ENCODE results near the gene DOCK10. TPM values are rescaled to one million over a fixed set of nuclear protein-coding genes. Genes with fewer than 3 reads are reported as not detected.

Gene DOCK10
- total and polyA plus RNA-seq, 2 donors (not counting 1 experiment from before 2014, with no cell fraction given), result 20.8 to 26.3 TPM

DNA sequence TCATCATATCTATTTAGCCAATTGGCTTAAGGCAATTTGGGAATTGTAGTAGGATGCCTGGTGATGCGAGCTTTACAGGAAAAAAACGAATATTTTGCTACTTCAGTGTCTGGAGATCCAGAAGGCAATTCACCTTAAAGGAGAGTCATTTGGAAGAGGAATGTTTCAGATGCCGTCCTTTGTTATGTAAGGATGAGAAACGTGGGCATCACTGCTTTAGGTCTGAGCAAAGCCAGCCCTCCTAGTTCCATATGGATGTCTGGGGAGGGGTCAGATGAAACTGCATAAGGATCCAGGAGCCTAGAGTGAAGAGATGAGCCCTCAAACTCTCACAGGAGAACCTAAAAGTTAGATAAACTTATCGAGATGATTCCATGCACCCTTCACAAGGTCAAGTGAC, 30.9 kb upstream of the DOCK10 start:
- H2AFZ ChIP-seq (ENCODE audit: low read length), result no peak overlapping the region
- no peaks in the 10 kb centered on the region for H3K36me3 ChIP-seq (ENCODE audit: control insufficient read depth, insufficient read depth, low read length)
- no peaks in the 10 kb centered on the region for H3K4me1 ChIP-seq (ENCODE audit: control insufficient read depth, extremely low read depth, insufficient read depth, low read length)
- H3K27ac ChIP-seq (ENCODE audit: insufficient read depth, low read length), result no peak overlapping the region
- no peak overlapping the region for H3K4me3 ChIP-seq (replicated peaks in 1 of 4; ENCODE audit: control extremely low read depth in 1 of 4, insufficient read depth in 1 of 4, low read depth in 3 of 4, low read length in 4 of 4)
- no peaks in the 10 kb centered on the region for H4K20me1 ChIP-seq (ENCODE audit: control insufficient read depth, extremely low read depth, insufficient read depth, low read length)
- no peaks in the 10 kb centered on the region for H3K9me3 ChIP-seq (ENCODE audit: control insufficient read depth, insufficient read depth, low read depth, low read length)
- TF ChIP-seq, protein P1, sequence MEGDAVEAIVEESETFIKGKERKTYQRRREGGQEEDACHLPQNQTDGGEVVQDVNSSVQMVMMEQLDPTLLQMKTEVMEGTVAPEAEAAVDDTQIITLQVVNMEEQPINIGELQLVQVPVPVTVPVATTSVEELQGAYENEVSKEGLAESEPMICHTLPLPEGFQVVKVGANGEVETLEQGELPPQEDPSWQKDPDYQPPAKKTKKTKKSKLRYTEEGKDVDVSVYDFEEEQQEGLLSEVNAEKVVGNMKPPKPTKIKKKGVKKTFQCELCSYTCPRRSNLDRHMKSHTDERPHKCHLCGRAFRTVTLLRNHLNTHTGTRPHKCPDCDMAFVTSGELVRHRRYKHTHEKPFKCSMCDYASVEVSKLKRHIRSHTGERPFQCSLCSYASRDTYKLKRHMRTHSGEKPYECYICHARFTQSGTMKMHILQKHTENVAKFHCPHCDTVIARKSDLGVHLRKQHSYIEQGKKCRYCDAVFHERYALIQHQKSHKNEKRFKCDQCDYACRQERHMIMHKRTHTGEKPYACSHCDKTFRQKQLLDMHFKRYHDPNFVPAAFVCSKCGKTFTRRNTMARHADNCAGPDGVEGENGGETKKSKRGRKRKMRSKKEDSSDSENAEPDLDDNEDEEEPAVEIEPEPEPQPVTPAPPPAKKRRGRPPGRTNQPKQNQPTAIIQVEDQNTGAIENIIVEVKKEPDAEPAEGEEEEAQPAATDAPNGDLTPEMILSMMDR (conservative IDR thresholded peaks at IDR 0.05 in 1 of 2, IDR thresholded peaks at IDR 0.05 in 1 of 2; ENCODE audit: low read depth in 1 of 2, low read length in 2 of 2), result no peak
- TF ChIP-seq EZH2 (IDR thresholded peaks at IDR 0.05; ENCODE audit: low read length, missing control alignments), result no peak
- DNase-seq (ENCODE audit: low read depth in 2 of 2), result no peak
- H3K9ac ChIP-seq (ENCODE audit: insufficient read depth, low read length), result no peak overlapping the region
- no peak overlapping the region for H3K4me2 ChIP-seq (ENCODE audit: extremely low read depth, insufficient read depth, low read length)
- no peaks in the 10 kb centered on the region for H3K79me2 ChIP-seq (ENCODE audit: control insufficient read depth, insufficient read depth, low read length)
- no peaks in the 10 kb centered on the region for H3K27me3 ChIP-seq (ENCODE audit: control insufficient read depth, insufficient read depth, low read length)

DNA sequence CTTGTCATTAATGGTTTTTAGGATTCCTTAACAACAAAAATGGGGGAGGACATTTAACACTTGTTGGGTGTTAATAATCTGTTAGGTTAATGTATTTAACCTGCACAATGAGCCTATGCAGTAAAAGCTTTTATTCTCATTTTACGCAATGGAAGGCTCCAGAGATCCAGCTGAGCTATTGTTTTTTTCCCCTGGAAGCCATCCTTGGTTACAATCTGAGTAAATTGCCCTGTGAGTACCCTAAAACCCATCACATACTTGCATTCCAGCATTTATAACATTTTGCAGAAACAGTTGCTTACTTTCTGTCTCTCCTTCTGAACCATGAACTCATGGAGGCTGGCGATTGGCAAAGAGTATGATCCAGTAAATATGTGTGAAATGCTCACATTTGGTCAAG, 30.2 kb upstream of the DOCK10 start:
- H3K9me3 ChIP-seq (ENCODE audit: control insufficient read depth, insufficient read depth, low read depth, low read length), result no peaks in the 10 kb centered on the region
- H3K27ac ChIP-seq (ENCODE audit: insufficient read depth, low read length), result no peak overlapping the region
- H3K4me3 ChIP-seq (replicated peaks in 1 of 4; ENCODE audit: control extremely low read depth in 1 of 4, insufficient read depth in 1 of 4, low read depth in 3 of 4, low read length in 4 of 4), result no peak overlapping the region
- no peaks in the 10 kb centered on the region for H3K79me2 ChIP-seq (ENCODE audit: control insufficient read depth, insufficient read depth, low read length)
- no peak for DNase-seq (ENCODE audit: low read depth in 2 of 2)
- no peak for TF ChIP-seq EZH2 (IDR thresholded peaks at IDR 0.05; ENCODE audit: low read length, missing control alignments)
- TF ChIP-seq, protein P1 (conservative IDR thresholded peaks at IDR 0.05 in 1 of 2, IDR thresholded peaks at IDR 0.05 in 1 of 2; ENCODE audit: low read depth in 1 of 2, low read length in 2 of 2), result no peak
- no peak overlapping the region for H3K4me2 ChIP-seq (ENCODE audit: extremely low read depth, insufficient read depth, low read length)
- no peaks in the 10 kb centered on the region for H3K36me3 ChIP-seq (ENCODE audit: control insufficient read depth, insufficient read depth, low read length)
- no peaks in the 10 kb centered on the region for H4K20me1 ChIP-seq (ENCODE audit: control insufficient read depth, extremely low read depth, insufficient read depth, low read length)
- no peaks in the 10 kb centered on the region for H3K4me1 ChIP-seq (ENCODE audit: control insufficient read depth, extremely low read depth, insufficient read depth, low read length)
- H3K27me3 ChIP-seq (ENCODE audit: control insufficient read depth, insufficient read depth, low read length), result no peaks in the 10 kb centered on the region
- H3K9ac ChIP-seq (ENCODE audit: insufficient read depth, low read length), result no peak overlapping the region
- no peak overlapping the region for H2AFZ ChIP-seq (ENCODE audit: low read length)

DNA sequence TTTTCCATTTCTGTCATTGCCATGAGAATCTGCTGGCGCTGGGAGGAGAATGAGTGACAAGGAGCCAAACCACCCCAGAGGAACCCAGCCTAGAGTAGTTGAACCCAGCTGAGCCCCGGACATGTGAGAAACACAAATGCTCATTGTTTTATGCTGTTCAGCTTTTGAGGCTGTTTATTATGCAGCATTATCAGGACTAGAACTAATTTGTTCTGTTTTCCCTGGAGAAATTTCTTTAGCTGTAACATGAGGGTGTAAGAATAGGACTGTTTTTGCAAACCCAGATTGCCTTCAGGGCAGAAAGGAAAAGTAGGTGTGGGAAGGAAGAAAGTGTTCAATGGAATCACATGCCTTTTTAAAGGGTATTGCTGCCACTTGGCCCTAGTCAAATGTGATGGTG, 28.5 kb upstream of the DOCK10 start:
- H3K27ac ChIP-seq (ENCODE audit: insufficient read depth, low read length), result no peak overlapping the region
- no peaks in the 10 kb centered on the region for H3K4me1 ChIP-seq (ENCODE audit: control insufficient read depth, extremely low read depth, insufficient read depth, low read length)
- no peaks in the 10 kb centered on the region for H4K20me1 ChIP-seq (ENCODE audit: control insufficient read depth, extremely low read depth, insufficient read depth, low read length)
- TF ChIP-seq, protein P1 (conservative IDR thresholded peaks at IDR 0.05 in 1 of 2, IDR thresholded peaks at IDR 0.05 in 1 of 2; ENCODE audit: low read depth in 1 of 2, low read length in 2 of 2), result no peak
- no peak for TF ChIP-seq EZH2 (IDR thresholded peaks at IDR 0.05; ENCODE audit: low read length, missing control alignments)
- H3K79me2 ChIP-seq (ENCODE audit: control insufficient read depth, insufficient read depth, low read length), result no peaks in the 10 kb centered on the region
- no peak overlapping the region for H3K4me2 ChIP-seq (ENCODE audit: extremely low read depth, insufficient read depth, low read length)
- no peaks in the 10 kb centered on the region for H3K9me3 ChIP-seq (ENCODE audit: control insufficient read depth, insufficient read depth, low read depth, low read length)
- H3K36me3 ChIP-seq (ENCODE audit: control insufficient read depth, insufficient read depth, low read length), result no peaks in the 10 kb centered on the region
- no peak overlapping the region for H3K4me3 ChIP-seq (replicated peaks in 1 of 4; ENCODE audit: control extremely low read depth in 1 of 4, insufficient read depth in 1 of 4, low read depth in 3 of 4, low read length in 4 of 4)
- no peak overlapping the region for H3K9ac ChIP-seq (ENCODE audit: insufficient read depth, low read length)
- no peak overlapping the region for H2AFZ ChIP-seq (ENCODE audit: low read length)
- DNase-seq (ENCODE audit: low read depth in 2 of 2), result no peak
- H3K27me3 ChIP-seq (ENCODE audit: control insufficient read depth, insufficient read depth, low read length), result no peaks in the 10 kb centered on the region
